ENCODE data around the gene TSPO.

- TF ChIP-seq USF1 (IDR thresholded peaks at IDR 0.05): no peak
- no peak for TF ChIP-seq CEBPB (IDR thresholded peaks at IDR 0.05)
- TF ChIP-seq TCF12 (IDR thresholded peaks at IDR 0.05; ENCODE audit: low read depth): no peak
- TF ChIP-seq, protein P1, sequence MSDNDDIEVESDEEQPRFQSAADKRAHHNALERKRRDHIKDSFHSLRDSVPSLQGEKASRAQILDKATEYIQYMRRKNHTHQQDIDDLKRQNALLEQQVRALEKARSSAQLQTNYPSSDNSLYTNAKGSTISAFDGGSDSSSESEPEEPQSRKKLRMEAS (IDR thresholded peaks at IDR 0.05): no peak
- no peak for TF ChIP-seq RAD21 (IDR thresholded peaks at IDR 0.05; ENCODE audit: low read depth)
- no peak for TF ChIP-seq TAF1 (IDR thresholded peaks at IDR 0.05; ENCODE audit: low read depth)
- TF ChIP-seq ZBTB7A (IDR thresholded peaks at IDR 0.05; ENCODE audit: low read depth): no peak
- no peak for TF ChIP-seq YY1 (IDR thresholded peaks at IDR 0.05; ENCODE audit: low read depth)
- TF ChIP-seq EGR1 (IDR thresholded peaks at IDR 0.05): no peak
- no peak for TF ChIP-seq NFIC (IDR thresholded peaks at IDR 0.05)
- no peak for TF ChIP-seq EP300 (IDR thresholded peaks at IDR 0.05; ENCODE audit: borderline replicate concordance)
These were observed 22.8 kb downstream of the TSPO start for GRCh38 chr22:43173976-43174720.
